H1 (cell line): ENCODE results near the gene RAB40B.

Experiments used
- ATF2 ChIP-seq: IDR thresholded peaks from 2 replicates; pipeline ENCODE4 v1.6.1; 2012; ENCODE audit warnings: low read length, inconsistent platforms
- BRCA1 ChIP-seq: IDR thresholded peaks from 2 replicates; pipeline ENCODE4 v1.6.1; 2012; ENCODE audit warnings: low read depth, low read length, improper control_type of control experiment
- CTCF ChIP-seq, 3 experiments: IDR thresholded peaks; 1 replicate in 2 of 3; 2 replicates in 1 of 3; pipeline versions ENCODE4 v1.5.1 to v1.6.1; 2011; ENCODE audit warnings: low read length in 3 of 3, mild to moderate bottlenecking in 3 of 3, inconsistent platforms in 2 of 3, low read depth in 1 of 3, moderate library complexity in 1 of 3; ENCODE audit not compliant: insufficient read depth in 1 of 3; ENCODE audit errors: control extremely low read depth in 1 of 3
- EZH2 ChIP-seq: fragments of 200-600 bp; sonication (generic); IDR thresholded peaks from 2 replicates; pipeline ENCODE4 v1.7.1; 2012; ENCODE audit warnings: low read depth, mild to moderate bottlenecking, moderate library complexity, low read length, inconsistent platforms; ENCODE audit not compliant: severe bottlenecking
- FOSL1 ChIP-seq: IDR thresholded peaks from 2 replicates; pipeline ENCODE4 v1.6.1; 2011; ENCODE audit warnings: mild to moderate bottlenecking, low read depth, low read length, moderate library complexity; ENCODE audit not compliant: insufficient read depth
- POLR2AphosphoS5 ChIP-seq: IDR thresholded peaks from 2 replicates; pipeline ENCODE4 v1.6.1; 2011; ENCODE audit warnings: low read depth, low read length
- RXRA ChIP-seq: IDR thresholded peaks from 2 replicates; pipeline ENCODE4 v1.6.1; 2011; ENCODE audit warnings: low read depth, mild to moderate bottlenecking, low read length, moderate library complexity; ENCODE audit not compliant: insufficient read depth
- SP2 ChIP-seq: IDR thresholded peaks from 2 replicates; pipeline ENCODE4 v1.6.1; 2012; ENCODE audit warnings: mild to moderate bottlenecking, low read length, inconsistent platforms
- ZNF274 ChIP-seq: IDR thresholded peaks from 2 replicates; pipeline ENCODE4 v1.7.0; 2012; ENCODE audit warnings: low read length, borderline replicate concordance; ENCODE audit errors: extremely low read depth

- no peak for TF ChIP-seq POLR2AphosphoS5
- no peak for TF ChIP-seq EZH2
- no peak for TF ChIP-seq BRCA1
- no peak for TF ChIP-seq CTCF (IDR thresholded peaks at IDR 0.05; ENCODE audit: control extremely low read depth in 1 of 3, insufficient read depth in 1 of 3, low read depth in 1 of 3, low read length in 3 of 3)
- TF ChIP-seq ZNF274 = no peak
- TF ChIP-seq SP2 = no peak
- no peak for TF ChIP-seq ATF2
- no peak for TF ChIP-seq FOSL1
- no peak for TF ChIP-seq RXRA
These were observed 6.2 kb downstream of the RAB40B start for GRCh38 chr17:82692268-82692667.
